Hematopoietic multipotent progenitor cell treated with erythropoietin and hydrocortisone succinate and interleukin-3 and kit ligand, for 17 days (in vitro differentiated cells): ENCODE results near the gene ZDHHC8.

Experiments
- DNase-seq: peaks from one replicate; pipeline ENCODE4 v3.0.0-alpha.2; 2015; ENCODE audit warnings: low spot score

Gene ZDHHC8

DNA sequence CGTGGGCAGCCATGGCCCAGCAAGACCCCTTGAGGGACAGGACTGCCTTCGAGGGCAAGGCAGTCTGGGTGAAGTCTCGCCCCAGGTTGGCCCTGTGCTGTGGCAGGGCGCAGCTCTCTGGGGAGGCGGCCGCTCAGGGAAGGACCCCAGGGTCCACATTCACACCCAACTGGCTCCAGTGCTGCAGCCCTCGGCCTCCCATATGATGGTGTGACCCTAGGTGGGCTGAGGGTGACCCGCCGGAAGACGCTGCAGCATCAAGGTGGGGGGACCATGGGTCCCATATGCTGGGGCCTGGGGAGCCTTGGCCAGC is 47.3 kb downstream of the ZDHHC8 start:
- no peak for DNase-seq

DNA sequence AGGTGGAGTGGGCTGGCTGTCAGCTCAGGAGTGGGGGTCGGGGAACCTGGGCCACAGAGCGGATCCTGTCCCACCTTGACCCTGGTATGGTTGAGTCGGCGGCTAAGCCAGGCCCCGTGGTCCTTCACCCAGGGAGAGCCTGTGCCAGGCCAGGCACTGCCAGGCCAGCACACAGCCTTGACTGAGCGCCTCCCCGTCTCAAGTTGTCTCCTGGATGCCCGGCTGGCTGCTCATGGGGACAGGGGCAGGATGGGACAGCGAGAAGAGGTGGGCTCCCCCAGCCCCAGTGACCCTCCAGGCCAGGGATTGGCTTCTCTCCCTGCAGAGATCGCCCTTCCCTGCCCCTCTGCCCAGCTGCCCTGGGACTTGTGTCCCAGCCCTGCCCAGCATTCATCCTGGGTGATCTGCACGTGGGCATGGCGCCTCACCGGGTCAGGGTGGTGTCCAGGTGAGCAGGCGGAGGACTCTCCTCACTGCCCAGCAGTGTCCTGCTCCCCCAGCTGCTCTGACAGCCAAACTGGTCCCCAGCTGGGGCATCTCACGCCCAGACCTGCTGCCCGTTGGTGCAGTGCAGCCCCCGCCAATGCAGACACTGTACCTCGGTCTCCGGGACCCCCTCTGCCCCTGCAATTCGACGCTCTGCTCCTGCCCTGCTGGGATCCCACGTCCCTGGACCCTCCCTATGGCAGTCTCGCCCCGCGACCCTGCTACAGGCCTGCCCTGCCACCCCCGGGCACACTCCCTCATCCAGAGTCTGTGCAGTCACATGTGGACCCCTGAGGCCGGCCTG is 48.0 kb downstream of the ZDHHC8 start:
- no peak for DNase-seq

GRCh38 chr22:20180245-20180630 is 48.6 kb downstream of the ZDHHC8 start:
- DNase-seq = no peak

DNA sequence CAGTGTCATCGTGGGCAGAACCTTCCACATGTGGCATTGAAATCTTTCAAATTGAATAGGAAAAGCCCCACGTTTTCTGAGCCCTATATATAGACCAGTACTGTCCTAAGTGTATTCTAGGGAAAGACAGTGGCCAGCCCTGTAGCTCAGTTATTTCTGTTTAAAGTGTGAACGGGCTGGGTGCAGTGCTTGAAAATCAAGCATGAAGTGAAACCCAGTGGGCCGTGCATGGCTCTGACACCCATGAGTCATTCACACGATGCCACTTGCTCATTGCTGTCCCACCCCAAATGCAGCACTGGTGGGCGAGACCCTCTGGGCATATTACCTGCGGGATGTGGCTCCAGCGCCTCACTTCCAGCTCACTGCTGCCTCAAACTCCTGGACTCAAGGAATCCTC is 49.0 kb downstream of the ZDHHC8 start:
- DNase-seq = no peak

DNA sequence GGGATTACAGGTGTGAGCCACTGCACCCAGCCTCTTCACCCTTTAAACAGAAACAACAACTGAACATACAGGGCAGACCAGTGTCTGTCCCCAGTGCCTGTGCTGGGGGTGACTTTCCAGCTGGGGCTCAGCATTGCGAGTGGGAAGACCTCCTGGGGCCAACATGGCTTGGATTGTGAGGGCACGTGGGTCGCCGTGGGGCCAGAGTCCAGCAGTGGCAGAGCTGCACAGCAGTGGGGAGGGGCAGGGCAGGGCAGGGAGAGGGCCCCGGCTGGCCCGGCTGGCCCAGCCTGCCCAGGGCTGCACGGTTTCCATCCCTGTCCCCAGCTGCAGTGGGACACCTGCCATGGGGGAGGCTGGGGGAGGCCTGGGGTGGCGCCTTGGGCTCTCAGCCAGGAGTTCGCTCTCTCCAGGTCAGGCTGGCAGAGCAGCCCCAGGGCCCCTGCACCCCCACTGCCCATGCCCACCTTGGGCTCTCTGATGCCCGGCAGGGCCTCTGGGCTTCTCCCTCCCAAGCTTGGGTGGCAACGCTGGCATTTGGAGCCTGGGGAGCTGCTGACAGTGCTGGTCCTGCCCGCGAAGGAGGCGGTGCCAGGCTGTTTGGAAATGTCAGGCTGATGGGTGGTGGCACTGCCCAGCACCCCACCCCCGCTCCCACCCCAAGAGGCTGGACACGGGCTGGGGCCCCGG is 49.7 kb downstream of the ZDHHC8 start:
- DNase-seq = no peak

DNA sequence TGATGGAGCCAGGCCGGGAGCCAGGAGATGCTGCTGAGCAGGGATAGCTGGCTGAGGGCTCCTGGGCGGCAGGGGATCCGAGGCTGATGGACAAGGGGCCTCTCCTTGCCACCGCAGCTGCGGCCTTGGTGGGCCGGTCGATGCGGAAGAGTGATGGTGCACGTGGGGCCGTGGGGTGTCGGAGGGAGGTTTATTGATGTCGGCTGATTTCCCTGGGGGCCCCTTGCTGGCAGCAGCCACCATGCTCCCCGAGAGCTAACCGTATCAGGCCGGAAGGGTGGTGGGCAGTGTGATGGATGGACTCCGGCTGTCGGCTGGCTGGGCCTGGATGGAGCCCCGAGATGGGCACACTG is 50.3 kb downstream of the ZDHHC8 start:
- no peak for DNase-seq

DNA sequence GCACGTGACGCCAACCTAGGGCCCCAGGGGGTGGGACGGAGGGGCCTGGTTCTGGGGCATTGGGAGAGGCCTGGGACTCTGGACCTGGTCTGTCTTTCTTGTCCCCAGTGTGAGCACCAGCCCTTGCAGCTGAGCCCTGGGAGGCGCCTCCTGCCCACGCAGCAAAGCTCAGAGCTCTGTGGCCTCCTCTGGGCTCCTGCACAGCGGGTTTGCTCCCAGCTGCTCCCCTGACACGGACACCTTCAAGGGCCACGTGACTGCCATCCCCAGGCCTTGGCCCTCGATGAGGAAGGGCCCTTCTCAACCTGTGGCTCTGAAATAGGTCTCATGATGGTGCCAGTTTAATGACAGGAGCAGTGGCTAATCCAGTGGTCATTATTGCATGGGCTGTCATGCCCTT is 50.8 kb downstream of the ZDHHC8 start:
- no peak for DNase-seq

DNA sequence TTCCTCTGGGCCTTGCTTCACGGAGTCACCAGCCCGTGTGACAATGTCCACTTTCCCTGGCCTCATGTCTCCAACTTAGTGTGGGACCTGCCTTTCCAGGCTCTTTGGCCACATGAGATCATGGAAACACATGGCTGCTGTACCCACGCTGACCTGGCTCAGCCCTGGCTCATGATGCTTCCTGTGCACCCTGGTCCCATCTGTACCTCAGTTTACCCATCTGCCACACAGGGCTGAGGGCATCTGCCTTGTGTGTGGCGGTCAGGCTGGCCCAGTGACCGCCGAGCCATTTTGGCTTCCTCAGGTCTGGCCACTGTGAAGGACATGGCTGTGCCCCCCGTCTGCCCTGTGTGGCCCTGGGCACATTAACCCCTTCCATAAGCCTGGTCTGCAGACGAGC is 51.5 kb downstream of the ZDHHC8 start:
- no peak for DNase-seq

- DNase-seq = no peak
Observed at GRCh38 chr22:20183823-20184222, 52.2 kb downstream of the ZDHHC8 start.

GRCh38 chr22:20184501-20185165 is 53.0 kb downstream of the ZDHHC8 start:
- no peak for DNase-seq

DNA sequence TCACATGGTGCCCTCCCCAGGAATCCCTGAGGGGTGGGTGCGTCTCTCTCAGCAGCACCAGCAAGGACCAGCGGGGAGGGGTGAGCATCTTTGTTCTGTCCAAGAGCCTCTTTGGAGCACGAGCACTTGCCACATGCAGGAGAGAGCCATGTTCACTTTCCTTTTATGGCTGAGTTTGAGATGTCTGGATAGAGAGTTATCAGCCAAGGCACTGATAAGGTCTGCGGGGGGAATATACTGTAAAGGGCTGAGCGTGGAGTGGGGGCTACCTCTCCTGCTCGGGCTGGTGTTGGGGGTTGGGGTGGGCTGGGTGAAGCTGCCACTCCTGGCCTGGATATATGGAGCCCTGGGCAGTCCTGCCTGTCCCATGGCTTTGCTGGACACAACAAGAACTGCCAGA is 54.1 kb downstream of the ZDHHC8 start:
- DNase-seq = no peak

- DNase-seq = no peak
Observed at GRCh38 chr22:20186183-20186870, 54.7 kb downstream of the ZDHHC8 start.

DNA sequence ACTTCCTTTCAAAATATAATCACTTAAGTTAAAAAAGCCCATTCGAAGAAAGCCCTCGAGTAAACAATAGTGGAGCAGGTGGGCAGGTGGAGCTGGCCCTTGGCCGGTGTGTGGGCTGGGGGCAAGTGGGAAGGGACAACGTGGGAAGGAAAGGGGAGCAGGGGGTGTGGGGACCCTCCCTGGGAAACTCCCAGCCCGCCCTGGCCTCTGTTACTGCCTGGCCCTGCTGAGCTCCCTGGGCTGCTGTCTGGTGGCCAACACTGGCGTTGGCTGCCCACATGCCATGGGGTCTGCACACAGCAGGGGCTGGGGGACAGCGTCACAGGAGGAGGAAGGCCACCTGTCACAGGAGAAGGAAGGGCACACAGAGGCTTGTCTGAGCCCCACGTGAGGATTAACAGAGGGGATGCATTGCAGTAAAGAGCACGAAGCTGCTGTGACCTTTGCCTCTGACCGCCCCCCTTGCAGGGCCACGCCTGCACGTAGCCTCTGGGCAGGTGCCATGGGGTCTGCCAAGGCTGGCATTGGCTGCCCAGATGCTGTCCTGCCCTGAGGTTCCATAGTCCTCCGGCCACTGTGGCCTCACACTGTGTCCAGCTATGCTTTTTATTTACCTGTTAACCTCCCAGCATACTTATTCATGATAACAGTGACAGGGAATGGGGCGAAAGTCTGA is 55.4 kb downstream of the ZDHHC8 start:
- DNase-seq = no peak

DNA sequence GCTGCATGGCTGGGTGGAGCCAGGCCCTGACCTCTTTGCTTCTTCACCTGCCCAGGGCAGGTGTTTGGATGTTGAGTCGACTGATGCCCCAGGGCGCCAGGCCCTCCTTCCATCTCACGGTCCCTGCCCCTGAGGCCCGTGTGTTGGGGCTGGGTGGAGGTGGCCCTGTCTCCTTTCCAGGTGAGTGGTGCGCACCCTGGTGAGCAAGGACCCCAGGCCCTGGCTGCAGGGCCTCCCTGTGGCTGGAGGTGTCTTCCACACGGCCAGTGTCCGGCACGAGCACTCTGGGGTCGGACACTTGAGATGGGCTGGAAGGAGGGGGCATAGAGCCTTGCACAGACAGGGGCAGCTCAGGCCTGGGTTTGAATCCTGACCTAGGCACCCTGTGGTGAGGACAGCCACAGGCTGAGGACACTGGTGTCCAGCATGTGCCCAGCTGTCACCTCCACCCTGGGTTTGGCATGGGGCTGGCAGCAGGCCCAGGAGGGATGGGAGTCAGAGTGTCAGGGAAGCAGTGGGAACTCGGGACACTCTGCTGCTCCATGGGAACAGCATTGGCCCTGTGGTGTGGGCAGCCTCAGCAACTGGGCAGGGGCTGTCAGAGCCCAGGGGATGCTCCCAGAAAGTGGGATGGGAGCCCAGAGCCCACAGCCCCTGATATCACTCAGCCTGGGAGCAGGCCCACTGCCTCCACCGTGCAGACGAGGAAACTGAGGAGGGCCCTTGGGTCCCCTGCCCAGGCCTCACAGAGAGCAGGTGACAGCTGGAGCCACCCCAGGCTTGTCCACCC is 56.4 kb downstream of the ZDHHC8 start:
- DNase-seq = no peak

DNA sequence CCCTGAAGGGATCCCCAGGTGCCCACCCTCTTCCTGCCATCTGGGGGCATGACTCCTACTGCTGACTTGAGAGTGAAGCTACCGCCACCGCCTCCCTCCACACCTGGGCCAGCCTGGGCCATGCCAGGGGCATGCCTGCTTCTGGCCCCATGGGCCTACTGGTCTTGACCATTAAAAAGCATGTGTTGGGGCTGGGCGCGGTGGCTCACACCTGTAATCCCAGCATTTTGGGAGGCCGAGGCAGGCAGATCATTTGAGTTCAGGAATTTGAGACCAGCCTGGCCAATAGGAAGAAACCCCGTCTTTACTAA is 56.9 kb downstream of the ZDHHC8 start:
- no peak for DNase-seq

DNA sequence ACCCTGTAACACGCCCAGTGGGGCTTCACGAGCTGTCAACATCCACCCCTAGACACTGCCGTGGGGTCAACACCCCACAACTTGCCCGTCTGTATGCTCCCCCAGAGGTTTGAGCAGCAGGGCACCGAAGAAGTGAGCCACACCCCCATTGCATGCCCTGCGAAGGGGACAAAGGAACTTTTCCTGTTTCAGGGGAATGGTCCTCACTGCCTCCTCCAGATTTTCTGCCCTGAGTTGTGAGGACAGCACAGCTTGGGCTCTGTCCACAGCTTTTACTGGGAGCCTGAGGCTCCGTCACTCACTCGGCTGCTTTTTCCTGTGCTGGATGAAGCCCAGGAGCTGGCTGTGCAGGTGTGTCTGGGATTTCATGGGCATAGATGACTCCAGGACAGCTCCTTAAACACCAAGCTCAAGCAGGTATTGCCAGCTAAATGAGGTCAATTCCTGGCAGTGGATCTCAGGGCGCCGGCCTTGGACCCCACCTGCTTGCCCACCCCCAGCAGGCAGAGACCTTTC is 59.5 kb downstream of the ZDHHC8 start:
- no peak for DNase-seq

DNA sequence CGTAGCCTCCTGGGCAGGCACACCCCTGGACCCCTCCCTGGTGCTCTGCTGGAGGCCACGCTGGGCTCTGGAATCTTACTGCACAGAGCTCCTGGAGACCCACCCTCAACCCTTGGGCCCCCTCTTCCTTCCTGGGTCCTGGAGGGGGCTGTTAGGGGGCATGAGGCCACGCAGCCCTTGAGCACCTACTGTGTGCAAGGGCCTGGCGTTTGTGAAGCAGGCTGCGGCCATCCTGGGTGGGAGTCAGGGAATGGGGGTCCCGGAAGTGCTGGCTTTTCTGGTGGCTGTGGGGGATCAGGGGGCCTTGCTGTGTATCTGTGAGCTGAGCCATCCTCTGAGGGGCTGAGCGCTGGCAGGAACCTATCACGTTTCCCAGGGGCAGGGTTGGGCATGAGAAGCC is 60.2 kb downstream of the ZDHHC8 start:
- DNase-seq = no peak

DNA sequence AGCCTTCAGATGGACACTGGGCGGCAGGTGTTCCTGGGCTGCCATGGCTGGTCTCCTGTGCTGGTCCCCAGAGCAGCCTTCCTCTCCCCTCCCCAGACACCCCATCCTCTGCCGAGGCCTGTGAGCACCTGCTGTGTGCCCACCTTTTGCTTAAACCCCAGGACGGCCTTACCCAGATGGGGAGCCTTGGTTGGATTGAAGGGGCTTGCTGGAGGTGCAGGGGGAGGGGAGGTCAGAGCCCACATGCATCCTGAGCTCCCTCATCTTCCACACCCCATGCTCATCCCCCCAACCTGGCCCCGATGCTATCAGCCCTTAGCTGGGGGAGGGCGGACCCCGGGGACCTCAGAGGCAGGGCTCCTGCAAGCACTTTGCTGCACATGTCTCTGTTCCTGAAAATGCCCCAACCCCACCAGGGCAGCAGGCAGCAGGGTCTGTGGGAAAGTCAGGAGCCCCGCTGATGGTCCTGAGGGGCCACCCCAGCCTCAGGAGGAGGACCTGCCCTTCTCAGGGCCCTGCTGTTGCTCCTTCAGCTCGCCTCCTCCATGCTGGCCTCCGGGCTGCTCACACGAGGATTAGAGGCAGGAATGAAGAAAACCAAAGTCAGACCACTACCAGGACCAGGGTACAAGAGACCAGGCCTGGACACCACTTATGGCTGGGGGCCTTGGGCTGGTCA is 60.8 kb downstream of the ZDHHC8 start:
- DNase-seq = no peak

DNA sequence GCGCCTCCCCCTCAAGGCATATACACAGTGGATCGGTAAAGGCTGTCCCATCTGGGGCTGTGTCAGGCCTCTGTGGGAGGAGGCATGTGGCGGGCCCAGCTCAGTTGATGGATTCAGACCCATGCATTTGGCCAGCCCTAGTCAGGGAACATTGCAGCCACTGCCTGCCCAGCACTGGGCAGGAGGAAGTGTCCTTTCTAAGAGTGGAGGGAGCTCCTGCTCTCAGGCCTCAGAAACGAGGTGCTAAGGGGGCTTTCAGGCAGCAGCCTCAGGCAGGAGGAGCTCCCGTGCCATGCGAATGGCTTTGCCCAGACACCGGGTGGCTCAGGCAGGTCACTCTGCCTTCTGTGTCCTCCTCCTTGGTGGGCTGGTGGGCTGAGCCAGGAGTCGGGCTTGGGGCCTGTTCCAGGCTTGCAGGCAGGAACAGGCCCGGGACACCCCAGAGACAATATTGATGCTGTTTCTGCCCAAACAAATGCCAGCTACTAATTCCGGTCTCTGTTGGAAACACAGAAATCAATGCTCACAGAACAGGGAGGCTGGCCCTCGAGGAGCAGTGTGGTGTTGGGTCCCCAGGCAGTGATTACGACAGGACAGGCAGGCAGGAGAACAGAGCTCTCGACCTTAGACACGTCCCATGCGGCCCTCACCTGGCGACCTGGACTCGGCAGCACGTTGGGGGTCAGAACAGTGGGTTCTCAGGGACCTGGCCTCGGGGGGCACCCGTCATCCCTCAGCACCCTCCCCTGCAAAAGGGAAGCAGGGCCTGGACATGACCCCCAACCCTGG is 61.6 kb downstream of the ZDHHC8 start:
- no peak for DNase-seq
